Karpas-422 (cell line): ENCODE measurements around the gene ERMP1. TPM values are rescaled to one million over a fixed set of nuclear protein-coding genes. Genes with fewer than 3 reads are reported as not detected.

Experiments
- DNase-seq: peaks from one replicate; pipeline ENCODE4 v3.0.0-alpha.2; 2015
- H2AFZ ChIP-seq: fragments of 200-600 bp; sonication (generic); 2 replicates; pipeline ENCODE4 v1.6.1; 2014; ENCODE audit warnings: antibody characterized with exemption, low read length, mixed read lengths
- H3K27ac ChIP-seq: fragments of 200-600 bp; sonication (generic); 2 replicates; pipeline ENCODE4 v1.5.1; 2014; ENCODE audit warnings: mild to moderate bottlenecking, low read length, moderate library complexity
- H3K27me3 ChIP-seq: fragments of 200-600 bp; sonication (generic); 2 replicates; pipeline ENCODE4 v1.6.1; 2014; ENCODE audit warnings: low read length, mixed read lengths
- H3K36me3 ChIP-seq: fragments of 200-600 bp; sonication (generic); 2 replicates; pipeline ENCODE4 v1.6.1; 2014; ENCODE audit warnings: low read length, mixed read lengths; ENCODE audit not compliant: insufficient read depth
- H3K4me1 ChIP-seq: fragments of 200-600 bp; sonication (generic); 2 replicates; pipeline ENCODE4 v1.6.1; 2014; ENCODE audit warnings: mild to moderate bottlenecking, low read length, mixed read lengths
- H3K4me2 ChIP-seq: fragments of 200-600 bp; sonication (generic); 2 replicates; pipeline ENCODE4 v1.6.1; 2014; ENCODE audit warnings: low read length, low read depth, mild to moderate bottlenecking; ENCODE audit not compliant: poor library complexity, severe bottlenecking
- H3K4me3 ChIP-seq: fragments of 200-600 bp; sonication (generic); 2 replicates; pipeline ENCODE4 v1.5.1; 2014; ENCODE audit warnings: mild to moderate bottlenecking, antibody characterized with exemption, low read length, mixed read lengths
- H3K79me2 ChIP-seq: fragments of 200-600 bp; sonication (generic); 2 replicates; pipeline ENCODE4 v1.6.1; 2014; ENCODE audit warnings: mild to moderate bottlenecking, low read length, mixed read lengths
- H3K9ac ChIP-seq: fragments of 200-600 bp; sonication (generic); 2 replicates; pipeline ENCODE4 v1.6.0; 2014; ENCODE audit warnings: low read length
- H3K9me2 ChIP-seq: fragments of 200-600 bp; sonication (generic), shearing (Covaris generic); replicated peaks from 2 replicates; pipeline ENCODE4 v1.6.0; 2014; ENCODE audit warnings: mild to moderate bottlenecking, low read length, moderate library complexity; ENCODE audit not compliant: insufficient read depth
- H3K9me3 ChIP-seq: fragments of 300-700, 200-600 bp; sonication (generic); 2 replicates; pipeline ENCODE4 v1.6.1; 2014; ENCODE audit warnings: low read length, mixed read lengths
- H4K20me1 ChIP-seq: fragments of 200-600 bp; sonication (generic); 2 replicates; pipeline ENCODE4 v1.6.1; 2014; ENCODE audit warnings: mild to moderate bottlenecking, antibody characterized with exemption, low read length, low read depth; ENCODE audit not compliant: insufficient read depth
- total RNA-seq: library from RNA; depleted of rRNA; stranded (reverse); fragments of >200 nt; shearing (Covaris generic); gene quantifications from 2 replicates; pipeline ENCODE4 v1.2.3, GENCODE V29; 2014; ENCODE audit warnings: low replicate concordance

The ERMP1 gene
- total RNA-seq, 1 experiment from 2014 or later, result 27.4 TPM

GRCh38 chr9:5820425-5820824 lies 12.5 kb downstream of the ERMP1 start:
- H3K79me2 ChIP-seq, result peaks cover 52% of the 10 kb centered on the region
- H4K20me1 ChIP-seq, result no peaks in the 10 kb centered on the region
- H3K27me3 ChIP-seq, result no peaks in the 10 kb centered on the region
- no peaks in the 10 kb centered on the region for H3K9me3 ChIP-seq
- H3K4me2 ChIP-seq, result no peak overlapping the region
- H3K36me3 ChIP-seq, result peaks cover 24% of the 10 kb centered on the region
- H3K4me1 ChIP-seq, result no peaks in the 10 kb centered on the region
- no peak overlapping the region for H3K9ac ChIP-seq
- H3K27ac ChIP-seq, result no peak overlapping the region; the same call in 1 of the 2 replicates
- no peak overlapping the region for H3K4me3 ChIP-seq
- no peaks in the 10 kb centered on the region for H3K9me2 ChIP-seq
- no peak overlapping the region for H2AFZ ChIP-seq
- no peak for DNase-seq

- Histone ChIP-seq H2AFZ (no peak overlapping the region), H3K4me3 (no peak overlapping the region), H3K36me3 (peaks cover 20% of the 10 kb centered on the region)
These were observed 13.7 kb downstream of the ERMP1 start for GRCh38 chr9:5819174-5819573.

DNA sequence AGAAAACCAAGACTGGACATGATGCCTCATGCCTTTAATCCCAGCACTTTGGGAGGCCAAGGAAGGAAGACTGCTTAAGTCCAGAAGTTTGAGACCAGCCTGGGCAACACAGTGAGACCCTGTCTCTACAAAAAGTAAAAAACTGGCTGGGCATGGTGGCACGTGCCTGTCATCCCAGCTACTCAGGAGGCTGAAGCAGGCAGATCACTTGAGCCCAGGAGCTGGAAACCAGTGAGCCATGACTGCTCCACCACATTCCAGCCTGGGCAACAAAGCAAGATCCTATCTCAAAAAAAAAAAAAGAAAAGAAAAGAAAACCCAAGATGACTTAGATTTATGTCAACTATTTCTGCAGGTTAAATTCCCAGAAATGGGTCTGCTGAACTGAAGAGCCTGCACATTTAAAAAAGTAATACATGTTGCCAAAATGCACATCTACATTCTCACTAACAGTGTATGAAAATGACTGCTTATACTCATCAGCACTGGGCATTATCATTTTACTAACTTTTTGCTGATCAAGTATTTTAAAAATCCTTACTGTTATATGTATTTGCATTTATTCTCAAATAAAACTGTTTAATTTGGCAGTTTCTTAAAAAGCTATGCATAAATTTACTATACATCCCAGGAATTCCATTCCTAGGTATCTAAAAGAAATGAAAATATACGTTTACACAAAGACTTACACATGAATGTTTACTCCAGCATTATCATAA lies 14.3 kb downstream of the ERMP1 start:
- Histone ChIP-seq H2AFZ (no peak overlapping the region), H3K9me2 (no peaks in the 10 kb centered on the region), H3K27ac (no peak overlapping the region), H3K9me3 (no peaks in the 10 kb centered on the region), H3K36me3 (peaks cover 23% of the 10 kb centered on the region), H3K4me2 (no peak overlapping the region), H3K4me3 (no peak overlapping the region), H4K20me1 (no peaks in the 10 kb centered on the region), H3K79me2 (peaks cover 52% of the 10 kb centered on the region), H3K9ac (no peak overlapping the region), H3K4me1 (no peaks in the 10 kb centered on the region), H3K27me3 (no peaks in the 10 kb centered on the region)
- no peak for DNase-seq

More at GRCh38 chr9:5819174-5819573, 13.7 kb downstream of the ERMP1 start:
- Histone ChIP-seq H3K4me2 (no peak overlapping the region), H3K27me3 (no peaks in the 10 kb centered on the region), H3K9me2 (no peaks in the 10 kb centered on the region), H4K20me1 (no peaks in the 10 kb centered on the region), H3K9ac (no peak overlapping the region), H3K79me2 (peaks cover 54% of the 10 kb centered on the region), H3K4me1 (no peaks in the 10 kb centered on the region), H3K27ac (no peak overlapping the region), H3K9me3 (no peaks in the 10 kb centered on the region)
- no peak for DNase-seq

DNA sequence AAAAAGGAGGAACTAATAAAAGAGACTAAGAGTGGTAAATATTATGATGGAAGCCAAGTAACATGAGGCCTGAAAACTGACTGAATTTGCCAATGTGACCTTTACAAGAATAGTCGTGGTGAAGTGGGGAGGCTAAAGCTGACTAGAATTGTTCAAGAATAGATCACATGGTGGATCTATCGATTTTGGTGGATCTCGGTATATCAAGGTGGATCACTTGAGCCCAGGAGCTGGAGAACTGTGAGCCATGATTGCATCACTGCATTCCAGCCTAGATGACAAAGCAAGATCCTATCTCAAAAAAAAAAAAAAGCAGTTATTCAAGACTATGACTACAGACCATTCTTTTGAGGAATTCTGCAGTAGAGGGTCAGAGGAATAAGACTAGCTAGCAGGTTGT lies 15.1 kb downstream of the ERMP1 start:
- Histone ChIP-seq H3K9me3 (no peaks in the 10 kb centered on the region), H3K4me2 (no peak overlapping the region), H3K9ac (no peak overlapping the region), H3K4me3 (no peak overlapping the region), H3K27ac (no peak overlapping the region), H3K9me2 (no peaks in the 10 kb centered on the region), H2AFZ (no peak overlapping the region), H3K36me3 (peaks cover 28% of the 10 kb centered on the region), H3K79me2 (peaks cover 48% of the 10 kb centered on the region), H4K20me1 (no peaks in the 10 kb centered on the region), H3K27me3 (no peaks in the 10 kb centered on the region), H3K4me1 (no peaks in the 10 kb centered on the region)
- DNase-seq, result no peak

DNA sequence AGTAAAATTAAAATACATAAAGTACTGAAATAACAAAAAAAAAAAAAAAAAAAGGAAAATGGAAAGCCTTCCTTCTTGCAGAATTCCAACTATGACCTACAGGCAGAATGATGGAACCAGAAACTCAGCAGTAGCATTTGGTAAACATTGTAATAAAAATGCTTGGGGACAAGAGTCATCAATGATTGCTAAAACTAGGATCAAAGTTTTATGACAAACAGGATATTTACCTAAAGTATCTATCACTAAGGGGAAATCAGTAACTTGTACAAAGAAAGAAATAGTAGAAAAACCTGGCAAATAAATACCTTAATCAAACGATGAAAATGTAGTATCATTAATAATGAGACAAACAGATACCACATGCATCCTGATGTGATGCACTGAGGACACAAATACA lies 17.5 kb downstream of the ERMP1 start:
- Histone ChIP-seq H3K27me3 (no peaks in the 10 kb centered on the region), H4K20me1 (no peaks in the 10 kb centered on the region), H3K79me2 (peaks cover 47% of the 10 kb centered on the region), H3K9ac (no peak overlapping the region), H3K9me2 (no peaks in the 10 kb centered on the region), H3K4me3 (no peak overlapping the region), H3K9me3 (no peaks in the 10 kb centered on the region), H3K4me2 (no peak overlapping the region), H3K36me3 (peaks cover 28% of the 10 kb centered on the region), H3K4me1 (no peaks in the 10 kb centered on the region), H3K27ac (no peak overlapping the region), H2AFZ (no peak overlapping the region)
- no peak for DNase-seq

DNA sequence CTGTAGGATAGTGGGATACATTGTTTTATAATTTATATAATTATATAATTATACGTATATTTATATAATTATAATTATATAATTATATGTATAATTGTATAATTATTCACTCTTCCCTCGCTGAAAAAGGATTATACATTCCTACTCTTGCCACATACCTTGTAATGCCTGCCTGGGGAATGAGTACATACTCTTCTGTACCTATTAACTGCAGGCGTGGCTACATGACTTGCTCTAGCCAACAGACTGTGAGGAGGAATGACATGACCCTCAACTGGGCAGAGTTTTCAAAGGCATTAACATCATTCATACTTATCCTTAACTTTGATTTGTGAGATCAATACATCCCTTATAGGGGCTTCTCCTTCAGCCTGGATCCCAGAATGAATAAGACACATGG lies 19.1 kb downstream of the ERMP1 start:
- Histone ChIP-seq H3K9ac (no peak overlapping the region), H3K4me3 (no peak overlapping the region), H3K27me3 (no peaks in the 10 kb centered on the region), H4K20me1 (no peaks in the 10 kb centered on the region), H3K27ac (no peak overlapping the region), H3K36me3 (peaks cover 38% of the 10 kb centered on the region), H2AFZ (no peak overlapping the region), H3K9me2 (no peaks in the 10 kb centered on the region), H3K4me1 (no peaks in the 10 kb centered on the region), H3K9me3 (no peaks in the 10 kb centered on the region), H3K79me2 (peaks cover 37% of the 10 kb centered on the region), H3K4me2 (no peak overlapping the region)
- DNase-seq, result no peak

DNA sequence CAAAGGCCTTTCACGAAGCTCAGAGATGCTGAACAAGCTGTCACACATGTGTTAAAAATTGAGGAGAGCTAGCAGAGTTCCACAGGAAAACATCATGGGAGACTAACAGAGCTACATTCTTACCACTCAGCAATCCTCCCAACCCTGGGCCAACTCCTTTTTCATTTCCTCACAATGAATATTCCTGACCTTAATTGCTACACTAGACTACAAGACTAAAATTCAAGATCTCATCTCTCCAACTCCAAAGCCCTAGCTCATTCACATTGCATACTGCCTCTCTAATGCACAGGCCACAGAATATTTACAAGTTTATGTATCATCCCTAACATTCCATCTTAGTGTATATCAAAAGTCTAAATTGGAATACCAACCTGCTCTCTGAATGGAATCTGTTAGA lies 21.2 kb downstream of the ERMP1 start:
- Histone ChIP-seq H3K9me3 (no peaks in the 10 kb centered on the region), H4K20me1 (no peaks in the 10 kb centered on the region), H3K36me3 (peaks cover 27% of the 10 kb centered on the region; the same call in 1 of the 2 replicates), H3K4me1 (no peaks in the 10 kb centered on the region), H2AFZ (no peak overlapping the region), H3K4me3 (no peak overlapping the region), H3K27me3 (no peaks in the 10 kb centered on the region), H3K9ac (no peak overlapping the region), H3K27ac (no peak overlapping the region), H3K4me2 (no peak overlapping the region), H3K79me2 (peaks cover 23% of the 10 kb centered on the region; the same call in 1 of the 2 replicates), H3K9me2 (no peaks in the 10 kb centered on the region)
- DNase-seq, result no peak

DNA sequence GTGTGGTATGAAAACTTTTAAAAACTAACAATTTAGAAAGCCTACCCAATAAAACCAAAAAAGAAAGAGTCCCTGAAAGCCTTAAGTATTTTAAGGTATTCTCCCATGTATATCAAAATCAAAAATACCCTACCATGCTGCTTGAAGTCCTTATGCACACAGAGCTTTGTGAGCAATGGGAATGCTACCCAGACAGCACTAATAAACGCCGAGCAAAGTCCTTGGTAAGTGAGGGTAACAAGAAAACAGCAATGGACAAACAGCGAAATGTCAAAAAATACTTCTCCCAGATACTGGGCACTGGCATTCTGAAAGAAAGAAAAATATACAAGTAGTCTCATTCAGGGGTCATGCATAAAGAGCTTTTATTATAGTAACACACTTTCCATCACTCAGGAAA lies 27.4 kb downstream of the ERMP1 start:
- no peaks in the 10 kb centered on the region for H4K20me1 ChIP-seq
- no peak overlapping the region for H3K27ac ChIP-seq
- H3K27me3 ChIP-seq, result no peaks in the 10 kb centered on the region
- H3K4me2 ChIP-seq, result no peak overlapping the region
- H2AFZ ChIP-seq, result no peak overlapping the region
- DNase-seq, result no peak
- no peaks in the 10 kb centered on the region for H3K9me2 ChIP-seq
- peaks cover 23% of the 10 kb centered on the region; the same call in 1 of the 2 replicates for H3K36me3 ChIP-seq
- no peak overlapping the region for H3K9ac ChIP-seq
- no peak overlapping the region for H3K4me3 ChIP-seq
- H3K4me1 ChIP-seq, result no peaks in the 10 kb centered on the region
- no peaks in the 10 kb centered on the region for H3K9me3 ChIP-seq
- no peaks in the 10 kb centered on the region for H3K79me2 ChIP-seq
